HFFc6 (cell line): ENCODE measurements around the gene ZSCAN1. TPM values are rescaled to one million over a fixed set of nuclear protein-coding genes. Genes with fewer than 3 reads are reported as not detected.

Experiments used
- DNase-seq: peaks from one replicate; pipeline ENCODE4 v3.0.0-alpha.2; 2018
- H3K27ac Mint-ChIP-seq: 2 replicates; pipeline ENCODE4 v1.8.0; 2020; ENCODE audit warnings: mild to moderate bottlenecking, mixed read lengths
- H3K27me3 Mint-ChIP-seq: 2 replicates; pipeline ENCODE4 v1.8.0; 2021; ENCODE audit warnings: mild to moderate bottlenecking, moderate library complexity, mixed read lengths; ENCODE audit not compliant: insufficient read depth
- H3K36me3 Mint-ChIP-seq: 2 replicates; pipeline ENCODE4 v1.8.0; 2021; ENCODE audit warnings: low read depth, mixed read lengths
- H3K4me1 Mint-ChIP-seq: 2 replicates; pipeline ENCODE4 v1.8.0; 2020; ENCODE audit warnings: low read depth, mixed read lengths
- H3K4me3 Mint-ChIP-seq: 2 replicates; pipeline ENCODE4 v1.8.0; 2020; ENCODE audit warnings: mild to moderate bottlenecking, moderate library complexity, mixed read lengths
- H3K9me3 Mint-ChIP-seq: 2 replicates; pipeline ENCODE4 v1.8.0; 2020; ENCODE audit warnings: mild to moderate bottlenecking, mixed read lengths
- CTCF ChIP-seq: fragments of 200-600 bp; sonication (generic); IDR thresholded peaks from 2 replicates; pipeline ENCODE4 v1.5.0; 2021; ENCODE audit warnings: antibody characterized with exemption, mild to moderate bottlenecking
- total RNA-seq, 6 experiments: library from RNA; stranded (reverse); fragmentation: NEBNext Ultra II Directional; extraction: Animal tissue kit (Norgen Biotek cat#: 25700); gene quantifications; 2 replicates in 1 of 6; 3 replicates in 5 of 6; pipeline ENCODE4 v1.2.3, GENCODE V29; 2021

Gene ZSCAN1
- total RNA-seq, 6 experiments from 2014 or later, result not detected

DNA sequence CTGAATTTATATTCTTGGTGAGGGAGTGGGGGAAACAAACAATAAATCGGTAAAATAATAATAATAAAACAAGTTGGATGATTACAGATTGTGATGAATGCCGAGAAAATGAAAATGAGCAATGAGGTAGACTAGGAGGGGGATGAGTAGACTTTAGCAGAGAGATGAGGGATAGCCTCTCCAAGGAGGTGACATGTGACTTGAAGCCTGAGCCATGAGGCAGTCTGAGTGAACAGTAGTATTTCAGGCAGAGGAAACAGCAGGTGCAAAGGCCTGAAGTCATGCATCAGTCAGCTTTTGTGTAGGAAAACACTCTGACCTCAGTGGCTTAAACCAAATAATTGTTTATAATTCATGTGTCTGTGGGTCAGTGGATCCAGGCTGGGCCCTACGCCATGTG, 29.9 kb downstream of the ZSCAN1 start:
- no peak for TF ChIP-seq CTCF
- Mint-ChIP-seq H3K27ac (no peak overlapping the region), H3K36me3 (peaks cover 19% of the 10 kb centered on the region), H3K27me3 (no peaks in the 10 kb centered on the region; the same call in none of the 2 replicates), H3K9me3 (peaks cover 81% of the 10 kb centered on the region), H3K4me1 (no peaks in the 10 kb centered on the region), H3K4me3 (no peak overlapping the region)
- no peak for DNase-seq

DNA sequence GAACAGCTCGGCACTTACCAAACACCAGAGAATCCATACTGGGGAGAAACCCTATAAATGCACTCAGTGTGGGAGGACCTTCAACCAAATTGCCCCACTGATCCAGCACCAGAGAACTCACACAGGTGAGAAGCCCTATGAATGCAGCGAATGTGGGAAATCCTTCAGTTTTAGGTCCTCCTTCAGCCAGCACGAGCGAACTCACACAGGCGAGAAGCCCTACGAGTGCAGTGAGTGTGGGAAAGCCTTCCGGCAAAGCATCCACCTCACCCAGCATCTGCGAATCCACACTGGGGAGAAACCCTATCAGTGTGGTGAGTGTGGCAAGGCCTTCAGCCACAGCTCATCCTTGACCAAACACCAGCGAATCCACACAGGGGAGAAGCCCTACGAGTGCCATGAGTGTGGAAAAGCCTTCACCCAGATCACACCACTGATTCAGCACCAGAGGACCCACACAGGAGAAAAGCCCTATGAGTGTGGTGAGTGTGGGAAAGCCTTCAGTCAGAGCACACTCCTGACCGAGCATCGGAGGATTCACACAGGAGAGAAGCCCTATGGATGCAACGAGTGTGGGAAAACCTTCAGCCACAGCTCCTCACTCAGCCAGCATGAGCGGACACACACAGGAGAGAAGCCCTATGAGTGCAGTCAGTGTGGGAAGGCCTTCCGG, 33.6 kb downstream of the ZSCAN1 start:
- peaks cover 24% of the 10 kb centered on the region for H3K36me3 Mint-ChIP-seq
- peaks cover 82% of the 10 kb centered on the region for H3K9me3 Mint-ChIP-seq
- no peaks in the 10 kb centered on the region; the same call in 1 of the 2 replicates for H3K27me3 Mint-ChIP-seq

GRCh38 chr19:58079792-58080191, 46.0 kb downstream of the ZSCAN1 start:
- peaks cover 80% of the 10 kb centered on the region for H3K9me3 Mint-ChIP-seq
- 0 out of 2 replicates have a peak, but pooled peaks cover 2% of the 10 kb centered on the region for H3K27me3 Mint-ChIP-seq
- no peak overlapping the region for H3K4me3 Mint-ChIP-seq
- no peak for DNase-seq
- no peaks in the 10 kb centered on the region for H3K4me1 Mint-ChIP-seq
- H3K36me3 Mint-ChIP-seq, result peaks cover 25% of the 10 kb centered on the region
- no peak overlapping the region for H3K27ac Mint-ChIP-seq
- TF ChIP-seq CTCF, result no peak

More for the DNA sequence above, 33.6 kb downstream of the ZSCAN1 start:
- no peak for DNase-seq
- no peaks in the 10 kb centered on the region for H3K4me1 Mint-ChIP-seq
- H3K4me3 Mint-ChIP-seq, result no peak overlapping the region
- no peak overlapping the region for H3K27ac Mint-ChIP-seq
- TF ChIP-seq CTCF, result no peak

DNA sequence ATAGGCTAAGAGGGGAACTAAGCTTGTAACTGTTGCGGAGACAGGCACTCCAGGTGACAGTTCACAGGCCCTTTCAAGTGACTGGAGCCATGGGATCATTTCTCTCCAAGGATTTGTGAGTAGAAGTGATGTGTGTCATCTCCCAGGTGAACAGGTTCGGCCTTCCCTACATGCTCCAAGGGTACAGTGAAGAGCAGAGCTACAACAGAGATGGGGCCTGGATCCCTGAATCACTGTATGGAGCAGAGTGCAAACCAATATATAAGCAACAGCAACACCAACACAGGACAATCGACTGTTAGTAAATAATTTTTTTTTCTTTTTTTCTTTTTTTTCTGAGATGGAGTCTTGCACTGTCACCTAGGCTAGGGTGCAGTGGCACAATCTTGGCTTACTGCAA, 49.2 kb downstream of the ZSCAN1 start:
- no peak overlapping the region for H3K4me3 Mint-ChIP-seq
- H3K9me3 Mint-ChIP-seq, result peaks cover 72% of the 10 kb centered on the region
- peaks cover 22% of the 10 kb centered on the region for H3K36me3 Mint-ChIP-seq
- no peak for TF ChIP-seq CTCF
- no peaks in the 10 kb centered on the region for H3K27me3 Mint-ChIP-seq
- no peak for DNase-seq
- H3K27ac Mint-ChIP-seq, result no peak overlapping the region
- no peaks in the 10 kb centered on the region for H3K4me1 Mint-ChIP-seq

GRCh38 chr19:58084596-58085347, 50.9 kb downstream of the ZSCAN1 start:
- H3K36me3 Mint-ChIP-seq, result peaks cover 20% of the 10 kb centered on the region
- H3K4me3 Mint-ChIP-seq, result no peak overlapping the region
- no peaks in the 10 kb centered on the region for H3K4me1 Mint-ChIP-seq
- DNase-seq, result no peak
- no peak for TF ChIP-seq CTCF
- H3K27me3 Mint-ChIP-seq, result no peaks in the 10 kb centered on the region
- H3K9me3 Mint-ChIP-seq, result peaks cover 71% of the 10 kb centered on the region
- H3K27ac Mint-ChIP-seq, result no peak overlapping the region
